Neural progenitor cell (in vitro differentiated cells): ENCODE results near the gene SNAI3.

ENCODE experiments used
- EZH2 ChIP-seq: fragments of 200-600 bp; sonication (generic); IDR thresholded peaks from 2 replicates; pipeline ENCODE4 v1.6.1; 2017; ENCODE audit warnings: antibody characterized with exemption, mild to moderate bottlenecking, moderate library complexity
- EZH2phosphoT487 ChIP-seq: fragments of 200-600 bp; sonication (generic); IDR thresholded peaks from 2 replicates; pipeline ENCODE4 v1.6.1; 2017; ENCODE audit warnings: antibody characterized with exemption
- TF ChIP-seq, protein P1 (sequence below): fragments of 200-600 bp; sonication (generic); IDR thresholded peaks from 2 replicates; pipeline ENCODE4 v1.5.1; 2017; ENCODE audit warnings: antibody characterized with exemption, mild to moderate bottlenecking

GRCh38 chr16:88730632-88731607 is 44.6 kb upstream of the SNAI3 start:
- TF ChIP-seq, protein P1, sequence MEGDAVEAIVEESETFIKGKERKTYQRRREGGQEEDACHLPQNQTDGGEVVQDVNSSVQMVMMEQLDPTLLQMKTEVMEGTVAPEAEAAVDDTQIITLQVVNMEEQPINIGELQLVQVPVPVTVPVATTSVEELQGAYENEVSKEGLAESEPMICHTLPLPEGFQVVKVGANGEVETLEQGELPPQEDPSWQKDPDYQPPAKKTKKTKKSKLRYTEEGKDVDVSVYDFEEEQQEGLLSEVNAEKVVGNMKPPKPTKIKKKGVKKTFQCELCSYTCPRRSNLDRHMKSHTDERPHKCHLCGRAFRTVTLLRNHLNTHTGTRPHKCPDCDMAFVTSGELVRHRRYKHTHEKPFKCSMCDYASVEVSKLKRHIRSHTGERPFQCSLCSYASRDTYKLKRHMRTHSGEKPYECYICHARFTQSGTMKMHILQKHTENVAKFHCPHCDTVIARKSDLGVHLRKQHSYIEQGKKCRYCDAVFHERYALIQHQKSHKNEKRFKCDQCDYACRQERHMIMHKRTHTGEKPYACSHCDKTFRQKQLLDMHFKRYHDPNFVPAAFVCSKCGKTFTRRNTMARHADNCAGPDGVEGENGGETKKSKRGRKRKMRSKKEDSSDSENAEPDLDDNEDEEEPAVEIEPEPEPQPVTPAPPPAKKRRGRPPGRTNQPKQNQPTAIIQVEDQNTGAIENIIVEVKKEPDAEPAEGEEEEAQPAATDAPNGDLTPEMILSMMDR, result no peak
- TF ChIP-seq EZH2phosphoT487, result no peak
- no peak for TF ChIP-seq EZH2
